C1 segment of cervical spinal cord (tissue), 14 donors: Measurements from ENCODE around the gene PLXNA4.

Experiments
- DNase-seq, 14 donors: peaks; one replicate each; lab custom pipeline; 2025; lab: John Stamatoyannopoulos, UW

PLXNA4 gene

DNA sequence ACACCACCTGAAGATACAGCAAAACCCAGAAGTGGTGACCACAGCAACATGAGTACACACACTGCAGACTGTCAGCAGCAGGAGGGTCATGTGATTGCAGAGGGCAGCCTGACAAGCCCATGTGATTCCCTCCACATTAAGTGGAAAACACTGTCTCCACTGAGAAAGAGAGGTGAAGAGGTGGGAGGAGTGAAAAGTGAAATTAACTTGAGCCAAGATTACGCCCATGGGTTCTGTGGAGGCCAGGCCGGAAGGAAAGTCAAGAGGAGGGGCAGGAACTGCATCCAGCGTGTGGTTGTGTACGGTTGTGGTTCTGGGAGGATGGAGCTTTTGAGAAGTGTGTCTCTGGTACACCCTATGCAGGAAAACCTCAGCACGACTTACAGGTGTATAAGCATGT, 138.5 kb downstream of the PLXNA4 start:
- DNase-seq: no peak

DNA sequence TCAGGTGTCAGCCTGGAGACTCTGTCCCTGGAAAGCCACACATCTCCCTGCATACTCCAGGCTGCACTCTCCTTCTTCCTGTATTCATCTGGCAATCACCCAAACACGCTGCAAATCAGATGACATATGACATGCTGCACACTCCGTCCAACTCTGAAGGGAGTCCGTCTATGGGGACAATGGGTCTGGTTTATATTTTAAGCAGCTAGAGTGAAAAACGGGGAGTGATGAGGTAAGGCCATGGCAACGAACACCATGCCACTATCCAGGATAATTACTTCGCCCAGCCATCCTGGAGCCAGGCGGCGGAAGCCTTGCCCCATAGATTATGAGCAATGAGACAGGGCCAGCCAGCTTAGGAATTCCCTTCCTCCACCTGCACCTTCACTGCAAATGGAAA, 140.1 kb downstream of the PLXNA4 start:
- DNase-seq: peak in 1 of 14 donors; percentile 4

DNA sequence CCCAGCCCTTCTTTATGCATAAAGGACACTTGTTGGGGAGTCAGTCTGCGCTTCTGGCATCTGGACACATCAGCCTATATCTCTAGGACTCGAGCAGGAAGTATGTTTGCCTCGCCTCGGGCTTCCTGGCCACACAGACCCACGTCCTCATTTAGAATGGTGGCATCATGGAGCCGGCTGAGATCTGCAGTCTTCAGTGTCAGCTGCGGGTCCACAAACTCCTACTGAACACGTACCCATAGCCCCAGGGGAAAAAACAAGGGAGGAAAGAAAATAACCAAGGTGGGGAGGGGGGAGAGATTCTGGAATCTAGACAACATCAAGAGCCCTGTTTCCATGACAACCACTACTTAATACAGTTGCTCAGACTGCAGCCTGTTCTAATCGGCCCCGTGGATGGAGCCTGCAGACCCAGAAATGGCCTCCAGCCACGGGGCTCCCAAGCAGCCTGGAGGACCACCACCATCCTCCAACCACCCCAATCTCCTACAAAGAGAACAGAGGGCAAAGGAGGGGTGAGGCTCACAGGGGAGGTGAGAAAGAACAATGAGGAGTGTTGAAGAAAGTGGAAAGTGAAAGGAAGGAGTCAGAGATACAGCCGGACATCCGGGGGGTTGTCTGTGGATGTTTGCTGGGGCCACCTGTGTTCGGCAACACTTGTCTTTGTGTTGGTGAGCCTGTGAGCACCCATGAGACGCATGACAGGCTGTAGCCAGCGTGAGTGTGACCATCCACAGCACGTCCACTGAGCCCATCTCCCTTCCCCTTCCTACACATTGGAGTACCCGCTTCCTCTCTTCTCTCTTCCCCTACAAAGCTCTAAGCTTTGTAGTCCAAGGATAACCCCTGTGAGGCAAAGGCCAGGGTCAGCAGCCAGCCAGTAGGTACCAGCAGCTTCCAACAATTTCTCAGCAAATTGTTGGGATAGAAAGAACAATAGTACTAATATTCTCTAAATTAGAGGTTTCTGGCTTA, 141.0 kb downstream of the PLXNA4 start:
- DNase-seq: no peak

DNA sequence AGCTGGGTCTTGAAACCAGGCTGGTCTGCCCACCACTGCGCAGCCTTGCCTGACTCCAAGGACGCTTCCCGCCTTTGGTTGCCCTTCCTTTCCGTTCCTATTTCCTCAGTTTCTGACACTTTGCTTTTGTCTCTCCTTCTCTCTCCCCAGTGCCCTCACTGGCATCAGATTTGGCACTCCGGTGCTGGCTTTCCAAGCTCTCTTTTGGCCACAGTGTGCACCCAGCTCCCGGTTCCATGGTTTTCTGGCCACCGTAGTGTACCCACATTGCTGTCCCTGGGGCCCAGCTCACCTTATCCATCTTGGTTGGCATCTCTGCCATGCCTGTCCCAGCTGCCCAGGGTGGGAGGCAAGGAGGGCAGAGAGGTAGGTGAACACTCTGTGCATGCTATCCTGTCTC, 142.2 kb downstream of the PLXNA4 start:
- no peak for DNase-seq

DNA sequence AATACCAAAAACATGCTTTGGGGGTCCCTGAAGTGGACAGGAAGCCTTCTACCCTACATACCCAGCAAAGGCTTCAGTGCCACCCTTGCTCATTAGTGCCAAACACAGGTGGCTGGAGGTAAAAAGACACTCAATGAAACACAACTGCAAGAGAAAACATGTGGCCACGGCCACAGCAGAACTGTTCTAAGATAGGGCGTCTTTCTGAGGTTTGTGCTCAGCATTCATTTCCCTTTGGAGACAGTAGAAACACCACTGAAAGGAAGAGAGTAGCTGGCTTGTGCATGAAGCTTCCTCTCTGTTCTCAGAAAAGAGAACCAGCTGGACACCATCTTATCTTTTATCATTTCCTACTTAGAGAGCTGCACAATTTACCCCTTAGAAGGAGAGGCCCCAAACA, 143.0 kb downstream of the PLXNA4 start:
- DNase-seq: no peak

DNA sequence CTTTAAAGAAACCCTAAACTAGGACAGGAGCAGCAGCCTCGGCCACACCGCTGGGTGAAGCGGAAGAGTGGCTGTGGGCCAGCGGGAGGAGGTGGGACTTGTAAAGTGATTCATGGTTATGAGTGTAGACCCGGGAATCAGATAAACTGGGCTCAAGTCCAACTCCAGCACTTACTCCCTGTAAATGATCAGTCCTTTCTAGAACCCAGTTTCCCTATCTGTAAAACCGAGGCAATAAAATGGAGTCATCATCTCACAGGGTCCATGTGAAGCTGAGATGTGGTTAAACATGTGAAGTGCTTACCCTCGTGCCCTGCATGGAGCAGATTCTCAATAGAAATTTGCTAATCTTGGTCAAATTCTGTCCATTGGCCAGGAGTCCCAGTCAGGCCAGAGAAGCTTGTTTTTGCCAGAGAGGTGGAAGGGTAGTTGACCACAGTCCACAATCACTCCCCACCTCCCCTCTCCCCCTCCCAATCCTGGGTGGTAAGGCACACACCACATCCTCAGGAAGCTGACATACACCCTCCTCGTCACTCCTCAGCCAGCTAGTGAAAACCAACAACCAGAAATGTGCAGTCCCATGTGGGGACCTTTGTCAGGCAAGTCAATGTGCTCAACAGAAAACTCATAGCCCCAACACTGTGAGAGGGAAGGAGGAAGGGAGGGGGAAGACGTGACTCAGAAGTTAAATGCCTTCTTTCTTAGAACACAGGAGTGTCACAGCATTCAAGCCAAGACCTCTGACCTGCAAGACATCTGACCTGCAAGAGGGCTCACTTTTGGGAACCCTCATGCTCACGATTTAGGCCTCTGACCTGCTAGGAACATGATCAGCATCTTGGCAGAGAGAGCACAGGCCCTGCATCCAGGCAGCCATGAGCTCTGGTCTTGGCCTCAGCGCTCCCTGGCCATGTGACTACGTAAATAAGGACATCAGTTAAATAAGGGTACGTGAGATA, 145.1 kb downstream of the PLXNA4 start:
- no peak for DNase-seq

DNA sequence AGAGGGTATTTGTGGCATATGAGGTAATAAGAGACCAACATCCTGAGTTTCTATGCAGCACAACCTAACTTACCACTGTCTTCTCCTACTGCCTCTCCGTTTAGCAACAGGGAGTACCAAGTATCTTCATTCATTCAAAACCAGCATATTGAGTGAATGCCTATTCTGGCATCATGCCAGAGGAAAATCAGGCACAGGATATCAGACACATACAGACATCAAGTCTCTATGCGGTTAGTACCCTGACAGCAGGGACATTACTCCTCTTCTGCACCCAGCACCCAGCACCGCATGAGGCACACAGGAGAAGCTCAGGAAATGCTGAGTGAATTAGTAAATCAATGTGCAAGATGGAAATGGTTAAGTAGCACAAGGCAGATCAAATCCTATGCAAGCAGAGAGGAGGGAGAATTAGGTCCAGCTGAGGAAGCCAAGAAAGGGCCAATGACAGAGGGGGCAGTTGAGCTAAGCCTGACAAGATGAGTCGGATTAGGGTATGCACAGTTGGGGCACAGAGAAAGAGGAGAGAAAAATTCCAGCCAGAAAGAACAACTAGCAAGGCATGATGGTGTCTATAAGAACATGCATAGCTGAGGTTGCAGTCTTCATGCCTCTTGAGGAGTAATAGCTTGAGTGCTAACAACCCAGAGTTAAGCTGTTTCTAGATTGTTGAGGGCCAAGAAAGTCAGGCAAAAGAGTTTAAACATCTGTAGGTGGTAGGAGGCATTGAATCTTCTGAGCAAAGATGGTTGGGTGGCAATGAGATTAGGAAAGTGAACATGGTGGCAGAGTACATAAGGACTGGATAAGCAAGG, 146.0 kb downstream of the PLXNA4 start:
- no peak for DNase-seq

DNA sequence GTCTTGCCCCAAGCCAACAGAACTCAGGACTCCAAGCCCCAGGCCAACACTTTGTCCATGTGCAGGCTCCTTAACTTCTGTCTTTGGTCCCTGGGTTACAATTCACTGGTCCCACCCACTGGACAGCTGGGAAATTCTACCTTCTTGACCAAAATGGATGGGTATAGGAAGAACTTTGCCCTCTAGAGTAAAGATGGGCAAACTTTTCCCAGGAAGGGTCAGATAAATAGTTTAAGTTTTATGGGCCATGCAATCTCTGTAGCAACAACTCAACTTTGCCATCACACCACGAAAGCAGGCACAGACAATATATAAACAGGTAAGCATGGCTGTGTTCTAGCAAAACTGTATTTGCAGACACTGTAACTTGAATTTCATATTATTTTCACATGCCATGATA, 147.1 kb downstream of the PLXNA4 start:
- no peak for DNase-seq

DNA sequence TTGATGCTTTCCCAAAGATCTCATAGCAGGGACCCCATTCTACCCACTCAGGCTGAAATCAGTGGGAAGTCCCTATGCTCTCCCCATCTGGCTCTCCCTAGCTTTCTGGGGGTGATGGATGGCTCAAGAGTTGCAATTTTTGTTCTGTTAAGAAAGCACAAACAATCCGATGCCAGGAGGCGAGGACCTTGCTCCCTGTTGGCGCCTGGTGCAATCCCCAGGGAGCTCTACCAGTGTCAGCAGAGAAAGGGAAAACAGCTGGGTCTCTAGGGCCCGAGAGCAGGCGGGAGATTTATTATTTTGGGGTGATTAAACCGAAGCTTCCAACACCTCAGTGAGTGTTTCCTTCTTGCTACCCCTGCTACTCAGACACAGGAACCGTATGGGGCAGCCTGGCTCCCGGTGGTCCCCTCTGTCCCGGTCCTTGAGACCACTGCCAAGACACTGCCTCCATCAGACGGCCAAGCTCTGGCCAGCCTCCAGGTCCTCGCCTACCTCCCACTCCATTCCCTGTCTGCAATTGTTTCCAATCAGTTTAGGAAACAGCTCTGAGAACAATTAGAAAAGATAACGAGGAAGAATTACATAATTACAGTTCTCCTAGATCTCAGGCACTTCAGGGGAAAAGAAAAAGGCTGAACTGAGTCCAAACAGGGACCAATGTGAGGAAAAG, 147.9 kb downstream of the PLXNA4 start:
- DNase-seq: peak in 3 of 14 donors; percentile 20 to 24 (median 20)

DNA sequence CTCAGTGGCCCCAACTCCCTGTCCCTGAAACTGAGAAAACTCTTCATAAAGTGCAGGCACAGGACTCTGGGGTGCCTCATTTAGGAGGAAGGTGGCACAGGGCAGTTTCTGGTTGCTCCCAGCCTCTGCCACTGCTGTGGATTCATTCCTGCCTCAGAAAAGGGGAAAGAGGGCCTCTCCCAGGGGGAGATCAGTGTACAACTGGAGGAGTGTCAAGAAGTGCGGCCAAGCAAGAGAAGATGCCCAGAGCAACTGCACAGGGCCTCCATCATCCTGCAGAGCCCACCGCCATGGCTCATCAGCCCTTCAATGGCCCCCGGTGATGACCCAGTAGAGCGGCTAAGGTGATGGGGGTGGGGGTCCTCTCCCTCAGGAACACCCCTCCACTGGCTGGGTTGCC, 150.3 kb downstream of the PLXNA4 start:
- peak in 1 of 14 donors; percentile 19 for DNase-seq

DNA sequence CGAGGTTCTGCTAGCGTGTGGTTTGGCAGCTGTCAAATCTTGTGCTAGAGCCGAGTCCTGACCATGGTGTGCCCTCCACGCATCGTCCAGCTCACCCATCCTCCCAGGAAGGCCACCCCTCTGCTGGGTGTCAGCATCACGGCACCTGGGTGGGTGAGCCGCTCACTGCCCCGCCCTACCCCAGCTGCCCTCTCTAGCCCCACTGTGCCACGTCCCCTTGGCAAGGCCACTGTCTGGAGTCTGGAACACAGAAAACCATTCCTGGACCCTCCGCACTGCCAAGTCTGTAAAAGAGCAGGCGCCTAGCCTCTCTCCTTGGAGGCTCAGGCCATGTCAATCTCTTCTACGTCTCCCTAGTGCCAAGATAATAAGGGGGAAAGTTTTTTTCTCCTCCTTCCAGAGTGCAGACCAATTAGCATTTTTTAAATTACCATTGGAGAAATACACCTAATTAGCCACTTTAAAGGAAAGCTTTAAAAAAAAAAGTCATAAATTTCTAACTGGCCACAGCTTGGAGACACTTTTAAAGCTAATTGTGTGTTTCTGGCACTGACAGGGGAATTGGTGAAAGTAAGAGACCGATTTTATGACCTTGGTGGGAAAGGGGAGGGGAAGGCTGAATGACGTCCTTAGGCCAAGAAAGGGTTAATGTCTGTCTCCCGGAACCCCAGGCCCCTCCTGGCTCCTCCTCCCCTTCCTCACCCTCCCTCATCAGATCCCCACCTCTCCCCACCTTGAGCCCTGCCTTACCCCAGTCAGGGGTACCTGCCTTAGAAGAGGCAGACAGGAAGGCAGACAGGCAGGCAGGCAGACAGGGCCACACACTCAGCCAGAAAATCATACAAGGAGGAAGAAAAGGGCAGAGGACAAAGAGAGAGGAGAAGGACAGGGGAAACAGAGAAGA, 151.2 kb downstream of the PLXNA4 start:
- peak in 4 of 14 donors; percentile 10 to 32 (median 25) for DNase-seq

DNA sequence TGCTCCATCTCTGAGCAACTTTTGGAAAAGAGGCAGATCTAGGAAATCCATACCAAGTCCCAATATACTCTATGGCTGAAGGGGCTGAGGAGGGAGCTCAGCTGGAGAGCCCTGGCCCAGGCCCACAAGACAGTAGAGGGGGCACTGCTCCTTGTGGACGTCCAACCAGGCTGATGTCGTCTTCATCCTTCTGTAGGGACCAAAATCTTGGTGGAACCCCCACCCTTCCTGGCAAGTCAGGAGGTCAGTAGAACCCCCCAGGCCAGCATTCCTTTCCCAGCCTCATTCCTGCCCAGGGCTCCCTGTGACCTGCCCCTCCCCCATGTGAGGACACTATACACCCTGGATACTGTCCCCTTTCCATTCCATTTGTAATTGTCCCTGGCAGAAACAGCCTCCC, 152.0 kb downstream of the PLXNA4 start:
- no peak for DNase-seq

DNA sequence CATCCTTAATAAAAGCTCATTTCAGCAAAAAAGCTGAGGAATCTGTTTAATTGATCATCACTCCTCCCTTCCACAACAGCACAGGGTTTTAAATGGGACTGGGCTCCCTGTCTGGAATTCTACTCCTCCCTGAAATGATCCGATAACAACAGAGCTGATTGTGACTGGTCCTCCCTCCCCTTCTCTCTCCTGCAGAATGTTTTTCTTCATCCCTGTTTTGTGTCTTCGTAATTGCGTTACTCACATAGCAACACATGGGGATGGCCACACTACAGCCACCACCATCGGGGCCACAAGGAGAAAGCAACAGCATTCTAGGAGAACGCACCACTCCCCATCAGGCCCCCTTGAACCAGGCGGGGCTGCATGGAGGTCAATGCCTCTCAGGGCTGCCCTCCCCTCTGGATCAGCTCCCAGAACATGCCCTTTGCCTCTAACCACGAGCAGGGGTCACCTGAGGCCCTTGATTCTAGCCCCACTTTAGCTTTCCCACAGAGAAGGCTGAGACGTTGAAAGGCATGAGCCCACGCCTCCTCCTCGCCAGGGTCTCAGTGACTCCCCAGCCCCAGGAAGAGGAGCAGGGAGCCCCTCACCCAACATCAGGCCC, 152.6 kb downstream of the PLXNA4 start:
- DNase-seq: no peak

DNA sequence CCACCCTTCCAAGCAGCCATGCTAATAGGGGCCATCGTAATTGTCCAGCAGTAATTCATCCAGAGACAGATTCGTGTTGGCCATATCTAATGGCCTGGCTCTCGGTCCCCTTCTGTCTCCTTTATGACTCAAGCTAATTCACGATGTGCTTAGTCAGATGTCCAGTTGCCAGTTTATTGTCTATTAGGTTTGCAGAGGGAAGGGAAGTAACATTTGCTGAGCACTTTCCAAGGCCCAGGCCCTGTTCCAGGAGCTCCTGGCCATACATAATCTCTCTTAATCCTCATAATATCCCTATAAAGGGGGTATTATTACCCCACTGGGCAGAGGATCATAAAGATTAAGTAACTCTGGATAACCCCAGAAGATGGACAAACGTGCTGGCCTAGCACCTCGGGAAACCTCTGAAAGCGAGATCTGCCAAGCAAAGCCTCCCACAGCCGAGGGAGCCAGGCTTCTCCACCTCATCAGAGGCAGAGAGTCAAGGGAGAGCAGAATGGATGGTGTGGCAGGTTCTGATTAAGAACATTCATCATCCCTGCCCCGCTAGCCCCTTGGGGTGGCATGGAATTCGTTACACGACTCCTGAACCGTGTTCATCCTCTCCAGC, 153.7 kb downstream of the PLXNA4 start:
- DNase-seq: no peak

DNA sequence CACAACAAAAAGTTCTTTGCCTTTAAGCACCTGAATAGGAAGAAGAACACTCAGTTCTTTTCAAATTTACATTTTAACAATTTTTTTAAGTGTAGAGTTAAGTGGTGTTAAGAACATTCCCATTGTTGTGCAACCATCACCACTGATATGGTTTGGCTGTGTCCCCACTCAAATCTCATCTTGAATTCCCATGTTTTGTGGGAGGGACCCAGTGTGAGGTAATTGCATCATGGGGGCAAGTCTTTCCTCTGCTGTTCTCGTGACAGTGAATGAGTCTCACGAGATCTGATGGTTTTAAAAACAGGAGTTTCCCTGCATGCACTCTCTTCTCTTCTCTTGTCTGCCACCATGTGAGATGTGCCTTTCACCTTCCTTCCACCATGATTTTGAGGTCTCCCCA, 155.7 kb downstream of the PLXNA4 start:
- no peak for DNase-seq

DNA sequence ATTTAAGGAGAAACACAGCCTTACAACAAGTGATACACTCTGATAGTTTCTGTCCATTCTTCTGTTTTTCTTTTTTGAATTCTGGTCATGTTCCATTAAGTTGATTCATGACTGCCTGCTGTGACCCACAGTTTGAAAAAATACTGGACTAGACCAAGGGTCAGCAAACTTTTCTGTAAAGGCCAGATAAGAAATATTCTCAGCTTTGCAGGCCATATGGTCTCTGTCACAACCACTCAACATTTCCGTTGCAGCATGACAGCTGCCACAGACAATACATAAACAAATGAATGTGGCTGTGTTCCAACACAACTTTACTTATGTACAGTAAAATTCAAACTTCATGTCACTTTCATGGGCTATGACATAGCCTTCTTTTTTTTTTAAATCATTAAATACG, 156.7 kb downstream of the PLXNA4 start:
- DNase-seq: no peak

DNA sequence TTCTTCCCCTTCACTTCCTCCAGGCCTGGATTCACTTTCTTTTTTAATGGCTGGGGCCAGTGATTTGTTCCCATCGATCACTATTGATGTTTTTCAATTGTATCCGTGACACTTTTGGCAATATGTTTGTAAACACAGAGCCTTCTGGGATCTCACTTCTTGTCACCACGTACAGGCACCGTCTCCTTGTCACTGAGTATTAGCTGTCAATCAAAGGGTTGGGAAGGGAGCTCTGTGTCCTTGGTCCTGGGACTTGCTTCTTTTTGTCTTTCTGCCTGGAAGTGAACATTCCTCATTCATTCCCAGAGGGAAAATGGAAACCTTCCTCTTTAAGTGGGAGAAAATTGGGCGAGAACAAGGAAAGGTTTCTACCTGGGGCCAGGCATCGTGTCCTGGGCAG, 157.4 kb downstream of the PLXNA4 start:
- no peak for DNase-seq

DNA sequence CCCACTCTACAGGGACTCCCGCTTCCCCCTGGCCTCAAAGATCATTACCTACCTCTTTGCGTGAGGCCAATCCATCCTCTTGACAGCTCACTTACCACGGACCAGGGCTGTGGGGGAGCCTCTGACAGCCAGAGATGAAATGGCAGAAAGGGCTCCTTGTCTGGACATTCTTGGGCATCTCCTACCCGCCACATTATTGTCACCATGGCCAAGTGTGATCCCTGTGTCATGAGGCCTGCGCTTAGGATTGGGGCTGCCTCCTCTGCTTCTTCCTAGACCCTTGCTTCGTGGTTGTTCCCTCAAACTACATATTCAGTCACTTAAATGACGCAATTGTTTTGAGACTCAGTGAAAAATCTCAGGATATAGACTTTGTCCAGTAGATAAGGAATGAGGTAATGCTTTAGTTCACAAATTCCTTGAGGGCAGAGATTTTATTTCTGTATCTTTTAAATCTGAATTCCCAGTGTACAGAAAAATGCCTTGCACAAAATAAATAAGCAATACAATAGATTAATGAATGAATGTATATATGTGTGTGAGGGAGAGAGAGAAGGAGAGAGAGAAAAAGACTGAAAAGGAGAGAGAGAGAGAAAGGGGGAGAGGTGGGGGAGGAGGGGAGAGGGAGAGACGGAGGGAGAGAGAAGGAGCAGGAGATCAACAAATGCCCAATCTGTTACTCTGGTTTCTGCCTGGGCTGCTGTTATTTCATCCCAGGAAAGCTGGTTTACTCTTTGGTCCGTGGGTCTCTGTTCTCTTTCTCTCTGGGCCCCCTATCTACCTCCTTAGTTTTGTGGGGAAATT, 159.0 kb downstream of the PLXNA4 start:
- no peak for DNase-seq
